GM21381 (cell line): ENCODE results near the gene AP1M1.
"Not testable (repeated sequence)": the region's sequence is repeated elsewhere in the genome, so short reads cannot be mapped to it uniquely, and the experiment has no call there.

ENCODE experiments used
- ATAC-seq: cut with Tn5 transposase; IDR thresholded peaks from one replicate; pipeline ENCODE4 v1.9.1; 2021; ENCODE audit warnings: mild to moderate bottlenecking, moderate library complexity; ENCODE audit not compliant: unreplicated experiment

AP1M1 gene

GRCh38 chr19:16260812-16261161 is 63.1 kb downstream of the AP1M1 start:
- no peak for ATAC-seq

GRCh38 chr19:16261584-16262368 is 64.1 kb downstream of the AP1M1 start:
- ATAC-seq, result no peak

- ATAC-seq, result no peak
Measured at GRCh38 chr19:16262618-16263017, 64.9 kb downstream of the AP1M1 start.

- no peak for ATAC-seq
Measured at GRCh38 chr19:16263141-16263761, 65.5 kb downstream of the AP1M1 start.

GRCh38 chr19:16265205-16265604 is 67.5 kb downstream of the AP1M1 start:
- ATAC-seq, result no peak

GRCh38 chr19:16265890-16266585 is 68.3 kb downstream of the AP1M1 start:
- ATAC-seq, result no peak

GRCh38 chr19:16266586-16266942 is 68.9 kb downstream of the AP1M1 start:
- no peak for ATAC-seq

GRCh38 chr19:16268676-16269319 is 71.1 kb downstream of the AP1M1 start:
- no peak for ATAC-seq

GRCh38 chr19:16272945-16273344 is 75.2 kb downstream of the AP1M1 start:
- ATAC-seq, result no peak

- no peak for ATAC-seq
Measured at GRCh38 chr19:16274447-16274846, 76.7 kb downstream of the AP1M1 start.

GRCh38 chr19:16280306-16280705 is 82.6 kb downstream of the AP1M1 start:
- no peak for ATAC-seq

- no peak for ATAC-seq
Measured at GRCh38 chr19:16281743-16282142, 84.0 kb downstream of the AP1M1 start.

GRCh38 chr19:16283210-16284061 is 85.7 kb downstream of the AP1M1 start:
- ATAC-seq, result no peak

GRCh38 chr19:16284505-16284904 is 86.8 kb downstream of the AP1M1 start:
- no peak for ATAC-seq

- ATAC-seq, result not testable (repeated sequence)
Measured at GRCh38 chr19:16285079-16285478, 87.4 kb downstream of the AP1M1 start.

- no peak for ATAC-seq
Measured at GRCh38 chr19:16285769-16286498, 88.2 kb downstream of the AP1M1 start.

- no peak for ATAC-seq
Measured at GRCh38 chr19:16288544-16288943, 90.8 kb downstream of the AP1M1 start.

GRCh38 chr19:16289594-16289993 is 91.9 kb downstream of the AP1M1 start:
- ATAC-seq, result no peak

GRCh38 chr19:16290692-16291091 is 93.0 kb downstream of the AP1M1 start:
- ATAC-seq, result no peak
